Stimulated activated CD4-positive, alpha-beta T cell treated with anti-CD3 and anti-CD28 coated beads, TNF-alpha, amount 100 ng/mL, for 24 hours (primary cell): ENCODE data around the gene SLC44A5.
"Not testable (repeated sequence)": the region's sequence is repeated elsewhere in the genome, so short reads cannot be mapped to it uniquely, and the experiment has no call there.

Experiments used
- DNase-seq, 3 experiments: peaks; one replicate each; pipeline ENCODE4 v3.0.0-alpha.2; 2020; ENCODE audit warnings: low read depth in 3 of 3

The SLC44A5 gene

GRCh38 chr1:75373542-75374159 is 237.3 kb downstream of the SLC44A5 start:
- no peak for DNase-seq

GRCh38 chr1:75366595-75366994 is 244.3 kb downstream of the SLC44A5 start:
- DNase-seq: no peak

GRCh38 chr1:75361260-75361659 is 249.7 kb downstream of the SLC44A5 start:
- DNase-seq: no peak

GRCh38 chr1:75354267-75354666 is 256.6 kb downstream of the SLC44A5 start:
- DNase-seq: not testable (repeated sequence)

- no peak for DNase-seq
Observed at GRCh38 chr1:75353051-75353450, 257.9 kb downstream of the SLC44A5 start.

GRCh38 chr1:75345538-75346292 is 265.2 kb downstream of the SLC44A5 start:
- DNase-seq: no peak

GRCh38 chr1:75342786-75343185 is 268.1 kb downstream of the SLC44A5 start:
- no peak for DNase-seq

GRCh38 chr1:75341537-75341936 is 269.4 kb downstream of the SLC44A5 start:
- no peak for DNase-seq

- DNase-seq: no peak
Observed at GRCh38 chr1:75338616-75339483, 272.1 kb downstream of the SLC44A5 start.

- DNase-seq: no peak
Observed at GRCh38 chr1:75334876-75335389, 276.0 kb downstream of the SLC44A5 start.

GRCh38 chr1:75330624-75331023 is 280.3 kb downstream of the SLC44A5 start:
- no peak for DNase-seq

- no peak for DNase-seq
Observed at GRCh38 chr1:75328691-75329090, 282.2 kb downstream of the SLC44A5 start.

- no peak for DNase-seq
Observed at GRCh38 chr1:75327395-75327794, 283.5 kb downstream of the SLC44A5 start.

GRCh38 chr1:75317976-75318375 is 292.9 kb downstream of the SLC44A5 start:
- DNase-seq: no peak

GRCh38 chr1:75316230-75316629 is 294.7 kb downstream of the SLC44A5 start:
- DNase-seq: no peak

GRCh38 chr1:75312620-75313019 is 298.3 kb downstream of the SLC44A5 start:
- no peak for DNase-seq

- no peak for DNase-seq
Observed at GRCh38 chr1:75310067-75310466, 300.8 kb downstream of the SLC44A5 start.

- DNase-seq: no peak
Observed at GRCh38 chr1:75308365-75308764, 302.5 kb downstream of the SLC44A5 start.

GRCh38 chr1:75305061-75305460 is 305.9 kb downstream of the SLC44A5 start:
- DNase-seq: no peak

GRCh38 chr1:75293270-75293669 is 317.6 kb downstream of the SLC44A5 start:
- no peak for DNase-seq

GRCh38 chr1:75292013-75292412 is 318.9 kb downstream of the SLC44A5 start:
- DNase-seq: no peak

- DNase-seq: no peak
Observed at GRCh38 chr1:75276385-75276784, 334.5 kb downstream of the SLC44A5 start.
